ENCODE measurements around the gene SYN1. TPM values are rescaled to one million over a fixed set of nuclear protein-coding genes. Genes with fewer than 3 reads are reported as not detected.

The SYN1 gene
- total RNA-seq, 1 donor from 2014 or later, result 13.9 TPM

GRCh38 chrX:47632666-47633065, 13.0 kb upstream of the SYN1 start:
- Histone ChIP-seq H3K36me3 (peaks cover 12% of the 10 kb centered on the region), H3K9me3 (replicated peaks) (no peaks in the 10 kb centered on the region), H3K4me1 (no peaks in the 10 kb centered on the region), H3K4me3 (no peak overlapping the region), H3K27me3 (ENCODE audit: low read depth) (no peaks in the 10 kb centered on the region), H3K27ac (replicated peaks) (no peak overlapping the region)
- TF ChIP-seq CTCF (IDR thresholded peaks at IDR 0.05; ENCODE audit: borderline replicate concordance), result no peak
- no peak for DNase-seq
- intact Hi-C loops (cut with micrococcal nuclease), result no loop called here

GRCh38 chrX:47631676-47632075, 12.0 kb upstream of the SYN1 start:
- Histone ChIP-seq H3K27ac (replicated peaks) (no peak overlapping the region), H3K9me3 (replicated peaks) (no peaks in the 10 kb centered on the region), H3K4me3 (no peak overlapping the region), H3K4me1 (no peaks in the 10 kb centered on the region), H3K27me3 (ENCODE audit: low read depth) (no peaks in the 10 kb centered on the region), H3K36me3 (peaks cover 9% of the 10 kb centered on the region)
- intact Hi-C loops (cut with micrococcal nuclease), result no loop called here
- TF ChIP-seq CTCF (IDR thresholded peaks at IDR 0.05; ENCODE audit: borderline replicate concordance), result no peak
- no peak for DNase-seq

GRCh38 chrX:47629419-47630200, 10.0 kb upstream of the SYN1 start, which contains the start of gene CFP:
Gene CFP, minus strand, starts transcription at chrX:47629930. Its CDS starts 86 bp downstream, at chrX:47629844.
- Histone ChIP-seq H3K9me3 (replicated peaks) (no peaks in the 10 kb centered on the region), H3K27me3 (ENCODE audit: low read depth) (no peaks in the 10 kb centered on the region), H3K36me3 (no peaks in the 10 kb centered on the region), H3K4me3 (peak within 1 kb of the TSS; percentile 19), H3K27ac (replicated peaks) (no peak within 1 kb of the TSS), H3K4me1 (no peaks in the 10 kb centered on the region)
- DNase-seq, result no peak
- intact Hi-C loops (cut with micrococcal nuclease), result no loop called here
- no peak for TF ChIP-seq CTCF (IDR thresholded peaks at IDR 0.05; ENCODE audit: borderline replicate concordance)

GRCh38 chrX:47628982-47629381, 9.3 kb upstream of the SYN1 start:
- TF ChIP-seq CTCF (IDR thresholded peaks at IDR 0.05; ENCODE audit: borderline replicate concordance), result no peak
- H3K9me3 ChIP-seq (replicated peaks), result no peaks in the 10 kb centered on the region
- DNase-seq, result no peak
- H3K4me1 ChIP-seq, result no peaks in the 10 kb centered on the region
- H3K4me3 ChIP-seq, result peak overlapping the region; percentile 19
- H3K27ac ChIP-seq (replicated peaks), result no peak overlapping the region
- H3K36me3 ChIP-seq, result no peaks in the 10 kb centered on the region
- H3K27me3 ChIP-seq (ENCODE audit: low read depth), result no peaks in the 10 kb centered on the region
- intact Hi-C loops (cut with micrococcal nuclease), result no loop called here

GRCh38 chrX:47625365-47625764, 5.7 kb upstream of the SYN1 start:
- H3K27me3 ChIP-seq (ENCODE audit: low read depth), result peaks cover 5% of the 10 kb centered on the region
- DNase-seq, result no peak
- H3K36me3 ChIP-seq, result no peaks in the 10 kb centered on the region
- TF ChIP-seq CTCF (IDR thresholded peaks at IDR 0.05; ENCODE audit: borderline replicate concordance), result no peak
- intact Hi-C loops (cut with micrococcal nuclease), result no loop called here
- H3K4me3 ChIP-seq, result no peak overlapping the region
- no peaks in the 10 kb centered on the region for H3K9me3 ChIP-seq (replicated peaks)
- H3K4me1 ChIP-seq, result no peaks in the 10 kb centered on the region
- no peak overlapping the region for H3K27ac ChIP-seq (replicated peaks)
